CD14-positive monocyte (primary cell): ENCODE results near the gene MRPS14. TPM values are rescaled to one million over a fixed set of nuclear protein-coding genes. Genes with fewer than 3 reads are reported as not detected.
A peak's percentile ranks its signal among the peaks of the same experiment; 100 is the strongest.

Experiments used
- DNase-seq, 3 donors: peaks; one replicate each; pipeline ENCODE4 v3.0.0-alpha.2; 2011 to 2022
- H2AFZ ChIP-seq: 2 replicates; pipeline ENCODE4 v1.6.0; 2012; ENCODE audit warnings: mild to moderate bottlenecking, low read depth, low read length, inconsistent platforms; ENCODE audit not compliant: insufficient read depth, poor library complexity, severe bottlenecking
- H3K27ac ChIP-seq, 2 donors: 1 replicate in 1 of 2; 2 replicates in 1 of 2; pipeline ENCODE4 v1.5.1; 2012 to 2013; ENCODE audit warnings: low read length in 2 of 2, control low read depth in 1 of 2, inconsistent platforms in 1 of 2, low read depth in 1 of 2, mild to moderate bottlenecking in 1 of 2
- H3K27me3 ChIP-seq, 2 donors: one replicate each; pipeline versions ENCODE4 v1.6.0 to v1.6.1; 2011 to 2013; ENCODE audit warnings: low read length in 2 of 2; ENCODE audit not compliant: control insufficient read depth in 2 of 2, insufficient read depth in 2 of 2
- H3K36me3 ChIP-seq, 2 donors: replicated peaks in 1 of 2; 1 replicate in 1 of 2; 2 replicates in 1 of 2; pipeline versions ENCODE4 v1.5.1 to v1.6.1; 2012 to 2013; ENCODE audit warnings: low read length in 2 of 2, control low read depth in 1 of 2, inconsistent platforms in 1 of 2, mild to moderate bottlenecking in 1 of 2; ENCODE audit not compliant: insufficient read depth in 2 of 2, control insufficient read depth in 1 of 2
- H3K4me1 ChIP-seq, 2 donors: 1 replicate in 1 of 2; 2 replicates in 1 of 2; pipeline versions ENCODE4 v1.5.1 to v1.6.1; 2012 to 2013; ENCODE audit warnings: low read length in 2 of 2, control low read depth in 1 of 2, inconsistent platforms in 1 of 2, mild to moderate bottlenecking in 1 of 2, moderate library complexity in 1 of 2; ENCODE audit not compliant: insufficient read depth in 2 of 2, control insufficient read depth in 1 of 2
- H3K4me2 ChIP-seq: replicated peaks from 2 replicates; pipeline ENCODE3; 2012; ENCODE audit warnings: low read length, moderate library complexity, mild to moderate bottlenecking; ENCODE audit not compliant: poor library complexity, severe bottlenecking; ENCODE audit errors: extremely low read depth
- H3K4me3 ChIP-seq, 3 experiments: fragments of 200-600 bp in 1 of 3; sonication (generic) in 1 of 3; replicated peaks in 1 of 3; 1 replicate in 2 of 3; 2 replicates in 1 of 3; pipeline ENCODE4 v1.5.1; 2011 to 2013; ENCODE audit warnings: low read length in 3 of 3, mild to moderate bottlenecking in 3 of 3, control low read depth in 2 of 3, low read depth in 2 of 3, inconsistent platforms in 1 of 3, moderate library complexity in 1 of 3
- H3K79me2 ChIP-seq: 2 replicates; pipeline ENCODE4 v1.6.0; 2012; ENCODE audit warnings: mild to moderate bottlenecking, control low read depth, inconsistent platforms, low read length, moderate library complexity; ENCODE audit not compliant: insufficient read depth
- H3K9ac ChIP-seq: 2 replicates; pipeline ENCODE4 v1.6.0; 2017; ENCODE audit warnings: low read length, mild to moderate bottlenecking; ENCODE audit not compliant: insufficient read depth, poor library complexity, severe bottlenecking
- H3K9me3 ChIP-seq, 2 donors: replicated peaks in 1 of 2; 1 replicate in 1 of 2; 2 replicates in 1 of 2; pipeline versions ENCODE4 v1.5.1 to v1.6.1; 2012 to 2013; ENCODE audit warnings: low read length in 2 of 2, control low read depth in 1 of 2; ENCODE audit not compliant: control insufficient read depth in 1 of 2, insufficient read depth in 1 of 2
- H4K20me1 ChIP-seq: 2 replicates; pipeline ENCODE4 v1.6.0; 2012; ENCODE audit warnings: mild to moderate bottlenecking, low read length, control low read depth, moderate library complexity; ENCODE audit not compliant: insufficient read depth
- H3K27ac Mint-ChIP-seq, 7 donors: one replicate each; pipeline ENCODE4 v1.8.0; 2020; ENCODE audit warnings: mild to moderate bottlenecking in 7 of 7, mixed read lengths in 7 of 7, moderate library complexity in 6 of 7, inconsistent platforms in 2 of 7
- H3K27me3 Mint-ChIP-seq, 3 donors: one replicate each; pipeline ENCODE4 v1.8.0; 2021 to 2022; ENCODE audit warnings: low read depth in 3 of 3, mild to moderate bottlenecking in 3 of 3, mixed read lengths in 3 of 3, moderate library complexity in 3 of 3, inconsistent platforms in 1 of 3
- H3K36me3 Mint-ChIP-seq, 2 donors: one replicate each; pipeline ENCODE4 v1.8.0; 2020; ENCODE audit warnings: mixed read lengths in 2 of 2, inconsistent platforms in 1 of 2, mild to moderate bottlenecking in 1 of 2
- H3K4me1 Mint-ChIP-seq: one replicate; pipeline ENCODE4 v1.8.0; 2020; ENCODE audit warnings: mild to moderate bottlenecking, mixed read lengths
- H3K4me3 Mint-ChIP-seq, 2 donors: one replicate each; pipeline ENCODE4 v1.8.0; 2020; ENCODE audit warnings: mild to moderate bottlenecking in 2 of 2, mixed read lengths in 2 of 2, moderate library complexity in 1 of 2
- H3K9me3 Mint-ChIP-seq, 7 donors: one replicate each; pipeline ENCODE4 v1.8.0; 2020 to 2022; ENCODE audit warnings: mixed read lengths in 7 of 7, mild to moderate bottlenecking in 6 of 7, moderate library complexity in 6 of 7, inconsistent platforms in 2 of 7
- CTCF ChIP-seq: fragments of 200-600 bp; IDR thresholded peaks from one replicate; pipeline ENCODE4 v1.8.0; 2022; ENCODE audit warnings: antibody characterized with exemption, mild to moderate bottlenecking
- WGBS: methylation state at CpG from one replicate; pipeline ENCODE4 v1.1.5; 2013; ENCODE audit warnings: missing lambda C conversion rate; ENCODE audit not compliant: insufficient coverage; 5-methylcytosine and 5-hydroxymethylcytosine counted together
- intact Hi-C, 2 donors: fragments of 100-400 bp; cut with micrococcal nuclease; formaldehyde crosslinking; loops; one replicate each; pipeline versions ENCODE4 v1.15.0 to v1.15.1; 2023
- polyA plus RNA-seq, 3 donors: library from polyadenylated mRNA; depleted of rRNA in 1 of 3; unstranded in 2 of 3; stranded (reverse) in 1 of 3; fragments of 300-500 nt in 2 of 3; fragments of >200 nt in 1 of 3; fragmentation: Illumina TruSeq in 2 of 3; gene quantifications; 1 replicate in 2 of 3; 2 replicates in 1 of 3; pipeline ENCODE4 v1.2.3, GENCODE V29; 2012 to 2021

The MRPS14 gene
- polyA plus RNA-seq, 3 donors: 5.4 to 53.2 (median 48.1) TPM

DNA sequence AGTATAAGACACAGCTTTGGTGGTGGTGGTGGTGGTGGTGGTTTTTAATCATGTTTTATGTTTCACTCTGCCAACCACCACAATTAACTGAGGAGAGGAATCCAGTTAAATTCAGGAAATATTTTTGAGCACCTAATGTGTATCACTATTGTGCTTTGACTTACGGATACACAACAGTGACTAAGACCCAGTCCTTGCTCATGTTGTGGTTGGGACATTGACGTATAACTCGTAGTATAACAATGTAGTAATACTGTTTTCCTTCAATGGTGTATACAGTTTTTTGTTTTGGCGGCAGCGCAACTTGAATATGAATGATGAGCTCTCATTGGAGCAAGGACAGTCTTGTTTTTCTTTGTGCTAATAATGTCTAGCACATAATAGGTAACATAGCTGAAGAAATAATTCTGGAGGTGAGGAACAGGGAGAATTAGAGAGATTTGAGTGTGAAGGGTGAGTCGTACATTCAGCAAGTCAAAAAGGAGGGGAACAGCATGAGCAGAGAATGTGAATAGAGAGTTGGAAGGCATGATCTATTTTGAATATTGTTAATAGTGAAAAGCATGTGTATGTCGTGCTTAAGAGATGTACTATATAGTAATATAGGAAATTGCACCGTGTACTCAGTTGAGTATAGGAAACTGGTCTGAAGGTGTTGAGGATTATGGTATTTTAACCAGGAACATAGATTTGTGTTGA lies 18.0 kb downstream of the MRPS14 start:
- WGBS: 95% methylated on average over 8 of the region's 8 CpGs
- Histone ChIP-seq H3K4me3 (no peak overlapping the region), H3K9ac (no peak overlapping the region), H4K20me1 (peaks cover 52% of the 10 kb centered on the region), H3K4me2 (no peak overlapping the region), H3K36me3 (peaks cover 32 to 54% of the 10 kb centered on the region in 2 donors), H2AFZ (no peak overlapping the region), H3K4me1 (peaks cover 19 to 33% of the 10 kb centered on the region in 2 donors), H3K27me3 (no peaks in the 10 kb centered on the region), H3K9me3 (no peaks in the 10 kb centered on the region), H3K79me2 (peaks cover 90% of the 10 kb centered on the region), H3K27ac (peak overlapping the region in 1 of 2 donors; percentile 60)
- TF ChIP-seq CTCF: no peak
- no peak for DNase-seq
- Mint-ChIP-seq H3K36me3 (peaks cover 35 to 47% of the 10 kb centered on the region in 2 donors), H3K4me1 (peaks cover 34% of the 10 kb centered on the region), H3K27ac (peak overlapping the region in 1 of 7 donors; percentile 0), H3K9me3 (no peaks in the 10 kb centered on the region), H3K4me3 (no peak overlapping the region), H3K27me3 (no peaks in the 10 kb centered on the region)
- intact Hi-C loops: loop anchor here in 1 of 2 donors (10.0 kb wide), 1 partner anchor 980 kb away; the partner anchor contains the start of gene RC3H1

- WGBS: 100% methylated on average over 1 of the region's 2 CpGs
- DNase-seq: no peak
- no peak for TF ChIP-seq CTCF
- peaks cover 20 to 37% of the 10 kb centered on the region in 2 donors for H3K36me3 ChIP-seq
- H3K27me3 ChIP-seq: no peaks in the 10 kb centered on the region
- peaks cover 24 to 39% of the 10 kb centered on the region in 2 donors for H3K4me1 ChIP-seq
- Mint-ChIP-seq H3K9me3 (no peaks in the 10 kb centered on the region), H3K4me1 (peaks cover 34% of the 10 kb centered on the region), H3K4me3 (no peak overlapping the region), H3K36me3 (peaks cover 24 to 32% of the 10 kb centered on the region in 2 donors), H3K27me3 (no peaks in the 10 kb centered on the region), H3K27ac (peak overlapping the region in 2 of 7 donors; percentile 7 to 61)
- intact Hi-C loops: loop anchor here in 1 of 2 donors (10.0 kb wide), 1 partner anchor 979 kb away; the partner anchor contains the start of gene RC3H1
- no peak overlapping the region for H3K27ac ChIP-seq
- no peak overlapping the region for H3K9ac ChIP-seq
- peaks cover 87% of the 10 kb centered on the region for H3K79me2 ChIP-seq
- no peak overlapping the region for H3K4me2 ChIP-seq
- H3K9me3 ChIP-seq: no peaks in the 10 kb centered on the region
- H3K4me3 ChIP-seq: no peak overlapping the region
- H4K20me1 ChIP-seq: peaks cover 52% of the 10 kb centered on the region
- no peak overlapping the region for H2AFZ ChIP-seq
Observed at GRCh38 chr1:175003521-175003920, 19.7 kb downstream of the MRPS14 start.
